Lung (tissue), 12 donors: ENCODE data around the gene PIGV. TPM values are rescaled to one million over a fixed set of nuclear protein-coding genes. Genes with fewer than 3 reads are reported as not detected.

Experiments used
- ATAC-seq: fragments of 200-7000 bp; cut with Tn5 transposase; one replicate; pipeline ENCODE4 v1.9.1; 2020; ENCODE audit warnings: moderate number of reproducible peaks; ENCODE audit not compliant: insufficient read depth, low FRiP score
- DNase-seq, 3 donors: peaks; one replicate each; pipeline ENCODE4 v3.0.0-alpha.2; 2013 to 2017
- H3K27ac ChIP-seq, 2 donors: one replicate each; pipeline ENCODE4 v1.5.1; 2013; ENCODE audit warnings: mild to moderate bottlenecking in 2 of 2, moderate library complexity in 2 of 2, control low read depth in 1 of 2, inconsistent platforms in 1 of 2, low read depth in 1 of 2, low read length in 1 of 2
- H3K27me3 ChIP-seq, 3 donors: one replicate each; pipeline ENCODE4 v1.5.1; 2013; ENCODE audit warnings: low read length in 2 of 3; ENCODE audit not compliant: control insufficient read depth in 3 of 3, insufficient read depth in 3 of 3
- H3K36me3 ChIP-seq, 4 donors: one replicate each; pipeline ENCODE4 v1.5.1; 2013; ENCODE audit warnings: low read length in 4 of 4, mild to moderate bottlenecking in 1 of 4, moderate library complexity in 1 of 4; ENCODE audit not compliant: control insufficient read depth in 4 of 4, insufficient read depth in 4 of 4
- H3K4me1 ChIP-seq, 5 donors: one replicate each; pipeline ENCODE4 v1.5.1; 2013; ENCODE audit warnings: low read length in 5 of 5, mild to moderate bottlenecking in 2 of 5, moderate library complexity in 1 of 5; ENCODE audit not compliant: control insufficient read depth in 5 of 5, insufficient read depth in 5 of 5
- H3K4me3 ChIP-seq: one replicate; pipeline ENCODE4 v1.5.1; 2013; ENCODE audit warnings: mild to moderate bottlenecking, control low read depth, moderate library complexity
- H3K9ac ChIP-seq, 2 donors: one replicate each; pipeline ENCODE4 v1.5.1; 2013; ENCODE audit warnings: low read length in 2 of 2, control low read depth in 1 of 2; ENCODE audit not compliant: insufficient read depth in 1 of 2
- H3K9me3 ChIP-seq, 4 donors: one replicate each; pipeline ENCODE4 v1.5.1; 2013; ENCODE audit warnings: low read length in 3 of 4, mild to moderate bottlenecking in 1 of 4, moderate library complexity in 1 of 4; ENCODE audit not compliant: control insufficient read depth in 4 of 4, insufficient read depth in 3 of 4
- WGBS, 2 donors: extraction: QIAGEN DNeasy Blood & Tissue Kit; methylation state at CpG; one replicate each; pipeline ENCODE4 v1.1.7; 2013; 5-methylcytosine and 5-hydroxymethylcytosine counted together
- polyA plus RNA-seq, 2 donors: library from polyadenylated mRNA; stranded (reverse); fragments of 200-250 nt; gene quantifications; one replicate each; pipeline ENCODE4 v1.2.1, GENCODE V29; 2013
- total RNA-seq, 2 donors: library from RNA; depleted of rRNA in 1 of 2; stranded (reverse); fragments of >200 nt in 1 of 2; gene quantifications; one replicate each; pipeline ENCODE4 v1.2.1, GENCODE V29; 2014 to 2021
- TF ChIP-seq, protein P1 (sequence below): IDR thresholded peaks from 2 replicates; pipeline ENCODE4 v1.5.1; 2012; ENCODE audit warnings: mild to moderate bottlenecking; ENCODE audit errors: control extremely low read depth, extremely low read depth
- donor health status: control.
- donor health status: control.
- donor health status: Bipolar disorder and iron deficiency.
- donor health status: healthy.
- donor health status: DM: yes; HTN: yes; CAD: no.

PIGV gene
- total and polyA plus RNA-seq, 4 donors, result 6.8 to 14.3 (median 13.0) TPM

DNA sequence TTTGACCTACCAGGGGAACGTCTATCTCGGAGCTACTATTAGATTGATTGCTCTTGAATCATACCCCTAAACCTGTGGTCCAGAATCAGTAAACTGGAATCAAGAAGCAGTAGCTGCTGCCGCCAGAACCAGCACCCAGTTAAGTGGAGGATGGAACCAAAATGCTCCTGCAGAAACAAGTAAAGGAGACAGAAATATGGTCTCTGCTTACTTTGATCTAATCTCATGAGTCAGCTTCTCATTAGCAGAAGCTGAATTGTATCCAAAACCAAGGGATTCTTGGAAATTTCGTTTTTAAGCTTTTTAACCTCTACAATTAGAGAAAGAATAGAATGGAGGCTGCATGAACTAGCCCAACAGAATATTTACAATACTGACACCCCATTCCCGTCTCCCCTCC lies 42.6 kb upstream of the PIGV start:
- no peak for ATAC-seq
- Histone ChIP-seq H3K27me3 (no peaks in the 10 kb centered on the region), H3K4me1 (peaks cover 0 to 46% (median 1%) of the 10 kb centered on the region in 5 donors), H3K36me3 (peaks cover 5 to 29% (median 14%) of the 10 kb centered on the region in 4 donors), H3K27ac (peak overlapping the region in 1 of 2 donors; percentile 94), H3K9ac (no peak overlapping the region), H3K9me3 (no peaks in the 10 kb centered on the region), H3K4me3 (no peak overlapping the region)
- DNase-seq, result no peak
- TF ChIP-seq, protein P1, sequence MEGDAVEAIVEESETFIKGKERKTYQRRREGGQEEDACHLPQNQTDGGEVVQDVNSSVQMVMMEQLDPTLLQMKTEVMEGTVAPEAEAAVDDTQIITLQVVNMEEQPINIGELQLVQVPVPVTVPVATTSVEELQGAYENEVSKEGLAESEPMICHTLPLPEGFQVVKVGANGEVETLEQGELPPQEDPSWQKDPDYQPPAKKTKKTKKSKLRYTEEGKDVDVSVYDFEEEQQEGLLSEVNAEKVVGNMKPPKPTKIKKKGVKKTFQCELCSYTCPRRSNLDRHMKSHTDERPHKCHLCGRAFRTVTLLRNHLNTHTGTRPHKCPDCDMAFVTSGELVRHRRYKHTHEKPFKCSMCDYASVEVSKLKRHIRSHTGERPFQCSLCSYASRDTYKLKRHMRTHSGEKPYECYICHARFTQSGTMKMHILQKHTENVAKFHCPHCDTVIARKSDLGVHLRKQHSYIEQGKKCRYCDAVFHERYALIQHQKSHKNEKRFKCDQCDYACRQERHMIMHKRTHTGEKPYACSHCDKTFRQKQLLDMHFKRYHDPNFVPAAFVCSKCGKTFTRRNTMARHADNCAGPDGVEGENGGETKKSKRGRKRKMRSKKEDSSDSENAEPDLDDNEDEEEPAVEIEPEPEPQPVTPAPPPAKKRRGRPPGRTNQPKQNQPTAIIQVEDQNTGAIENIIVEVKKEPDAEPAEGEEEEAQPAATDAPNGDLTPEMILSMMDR, result no peak
- 69 to 74% methylated on average over 5 of the region's 5 CpGs for WGBS, 2 donors

DNA sequence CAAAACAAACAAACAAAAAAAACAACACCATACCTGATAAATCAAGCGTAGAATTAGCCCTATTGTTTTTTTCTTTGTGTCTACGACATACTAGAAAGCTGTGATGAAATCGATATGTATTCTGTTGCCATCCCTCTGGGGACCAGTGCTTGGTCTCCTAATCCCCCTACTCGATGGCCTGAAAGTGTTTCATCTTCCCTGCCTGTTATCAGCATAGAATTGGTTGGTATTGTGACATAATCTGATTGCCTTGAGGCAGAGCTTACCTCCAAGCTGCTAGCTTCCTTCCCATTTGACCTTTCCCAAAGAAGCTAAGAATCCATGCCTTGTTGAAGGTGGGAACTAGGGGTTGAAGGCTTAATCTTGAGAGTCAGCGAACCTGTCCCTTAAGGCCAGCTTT lies 40.7 kb upstream of the PIGV start:
- H3K4me1 ChIP-seq, result peaks cover 0 to 54% (median 0%) of the 10 kb centered on the region in 5 donors
- H3K9ac ChIP-seq, result no peak overlapping the region
- H3K4me3 ChIP-seq, result no peak overlapping the region
- no peaks in the 10 kb centered on the region for H3K9me3 ChIP-seq
- H3K27me3 ChIP-seq, result no peaks in the 10 kb centered on the region
- H3K27ac ChIP-seq, result no peak overlapping the region
- 89 to 92% methylated on average over 5 of the region's 5 CpGs for WGBS, 2 donors
- H3K36me3 ChIP-seq, result peaks cover 0 to 28% (median 13%) of the 10 kb centered on the region in 4 donors
- no peak for DNase-seq
- ATAC-seq, result no peak
- TF ChIP-seq, protein P1, result no peak

- Histone ChIP-seq H3K4me1 (peaks cover 0 to 65% (median 0%) of the 10 kb centered on the region in 5 donors), H3K27ac (no peak overlapping the region), H3K36me3 (peaks cover 0 to 27% (median 13%) of the 10 kb centered on the region in 4 donors), H3K4me3 (no peak overlapping the region), H3K9ac (no peak overlapping the region), H3K9me3 (no peaks in the 10 kb centered on the region), H3K27me3 (no peaks in the 10 kb centered on the region)
- ATAC-seq, result no peak
- WGBS, 2 donors, result 88 to 90% methylated on average over 1 of the region's 1 CpG
- no peak for DNase-seq
- TF ChIP-seq, protein P1, result no peak
These were observed 39.4 kb upstream of the PIGV start for GRCh38 chr1:26748351-26748750.

DNA sequence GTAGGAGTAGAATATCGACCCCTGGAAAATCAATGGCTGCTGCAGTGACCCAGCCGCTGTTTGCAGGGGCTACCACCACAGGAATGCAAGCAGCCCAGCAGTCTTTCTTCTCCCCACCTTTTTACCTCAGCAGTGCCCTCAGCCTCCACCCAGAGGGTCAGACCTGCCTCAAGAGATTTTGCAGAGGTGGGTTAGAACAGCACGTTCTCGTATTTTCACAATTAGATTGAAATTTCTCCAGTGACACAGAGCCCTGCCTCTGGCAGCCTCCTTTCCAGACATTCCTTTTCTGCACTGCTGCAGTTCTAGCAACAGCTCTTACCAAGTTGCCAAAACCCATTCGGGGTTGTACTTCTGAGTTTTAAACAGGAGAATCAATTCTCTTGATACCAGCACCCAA lies 38.3 kb upstream of the PIGV start:
- H3K27ac ChIP-seq, result no peak overlapping the region
- no peak overlapping the region for H3K4me3 ChIP-seq
- H3K9me3 ChIP-seq, result no peaks in the 10 kb centered on the region
- TF ChIP-seq, protein P1, result no peak
- H3K9ac ChIP-seq, result no peak overlapping the region
- no peak for DNase-seq
- no peaks in the 10 kb centered on the region for H3K27me3 ChIP-seq
- WGBS, 2 donors, result 77 to 92% methylated on average over 5 of the region's 5 CpGs
- H3K36me3 ChIP-seq, result peaks cover 0 to 27% (median 12%) of the 10 kb centered on the region in 4 donors
- peaks cover 0 to 67% (median 0%) of the 10 kb centered on the region in 5 donors for H3K4me1 ChIP-seq
- ATAC-seq, result no peak
